Right renal cortex interstitium (tissue), 3 donors: Measurements from ENCODE around the gene ADAD2. TPM values are rescaled to one million over a fixed set of nuclear protein-coding genes. Genes with fewer than 3 reads are reported as not detected.
"Not testable (repeated sequence)": the region's sequence is repeated elsewhere in the genome, so short reads cannot be mapped to it uniquely, and the experiment has no call there.

Experiments
- DNase-seq, 3 donors: peaks; one replicate each; pipeline ENCODE4 v3.0.0-alpha.2; 2013; ENCODE audit warnings: low read depth in 3 of 3, low spot score in 2 of 3
- polyA plus RNA-seq, 3 donors: library from polyadenylated mRNA; unstranded; fragments of 120-200 nt; gene quantifications; one replicate each; pipeline ENCODE4 v1.2.1, GENCODE V29; 2013; ENCODE audit not compliant: insufficient read length in 3 of 3

Gene ADAD2
- polyA plus RNA-seq, 3 donors = 0.44 TPM; not detected in 2

DNA sequence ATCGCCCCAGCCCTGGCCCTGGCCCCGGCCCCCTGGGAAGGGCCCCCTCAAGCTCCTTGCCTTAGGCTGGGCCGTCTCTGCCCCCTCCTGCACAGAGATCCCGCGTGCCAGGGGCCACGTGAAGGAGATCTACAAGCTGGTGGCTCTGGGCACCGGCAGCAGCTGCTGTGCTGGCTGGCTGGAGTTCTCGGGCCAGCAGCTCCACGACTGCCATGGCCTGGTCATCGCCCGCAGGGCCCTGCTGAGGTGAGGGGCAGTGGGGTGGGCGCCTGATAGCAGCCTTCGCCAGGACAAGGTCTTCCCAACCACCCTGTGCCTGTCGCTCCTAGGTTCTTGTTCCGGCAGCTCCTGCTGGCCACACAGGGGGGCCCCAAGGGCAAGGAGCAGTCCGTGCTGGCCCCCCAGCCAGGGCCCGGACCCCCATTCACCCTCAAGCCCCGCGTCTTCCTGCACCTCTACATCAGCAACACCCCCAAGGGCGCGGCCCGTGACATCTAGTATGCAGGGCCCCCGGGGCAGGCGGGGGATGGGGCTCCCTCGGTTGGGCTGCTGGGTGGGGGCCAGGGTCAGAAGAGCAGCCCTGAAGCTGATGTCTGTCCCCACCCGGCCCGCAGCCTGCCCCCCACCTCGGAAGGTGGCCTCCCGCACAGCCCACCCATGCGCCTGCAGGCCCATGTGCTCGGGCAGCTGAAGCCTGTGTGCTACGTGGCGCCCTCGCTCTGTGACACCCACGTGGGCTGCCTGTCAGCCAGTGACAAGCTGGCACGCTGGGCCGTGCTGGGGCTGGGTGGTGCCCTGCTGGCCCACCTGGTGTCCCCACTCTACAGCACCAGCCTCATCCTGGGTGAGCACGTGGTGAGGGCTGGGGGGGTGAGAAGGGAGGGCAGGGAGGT, 4.5 kb downstream of the ADAD2 start:
- DNase-seq = no peak

DNA sequence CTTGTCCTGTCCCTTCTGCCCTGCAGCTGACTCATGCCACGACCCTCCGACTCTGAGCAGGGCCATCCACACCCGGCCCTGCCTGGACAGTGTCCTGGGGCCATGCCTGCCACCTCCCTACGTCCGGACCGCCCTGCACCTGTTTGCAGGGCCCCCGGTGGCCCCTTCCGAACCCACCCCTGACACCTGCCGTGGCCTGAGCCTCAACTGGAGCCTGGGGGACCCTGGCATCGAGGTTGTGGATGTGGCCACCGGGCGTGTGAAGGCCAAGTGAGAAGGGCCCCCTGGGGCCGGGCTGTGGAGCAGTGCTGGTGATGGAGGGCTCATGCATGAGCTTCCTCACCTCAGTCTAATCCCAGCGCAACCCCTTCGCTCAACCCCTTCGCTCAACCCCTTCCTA, 5.1 kb downstream of the ADAD2 start:
- no peak for DNase-seq

DNA sequence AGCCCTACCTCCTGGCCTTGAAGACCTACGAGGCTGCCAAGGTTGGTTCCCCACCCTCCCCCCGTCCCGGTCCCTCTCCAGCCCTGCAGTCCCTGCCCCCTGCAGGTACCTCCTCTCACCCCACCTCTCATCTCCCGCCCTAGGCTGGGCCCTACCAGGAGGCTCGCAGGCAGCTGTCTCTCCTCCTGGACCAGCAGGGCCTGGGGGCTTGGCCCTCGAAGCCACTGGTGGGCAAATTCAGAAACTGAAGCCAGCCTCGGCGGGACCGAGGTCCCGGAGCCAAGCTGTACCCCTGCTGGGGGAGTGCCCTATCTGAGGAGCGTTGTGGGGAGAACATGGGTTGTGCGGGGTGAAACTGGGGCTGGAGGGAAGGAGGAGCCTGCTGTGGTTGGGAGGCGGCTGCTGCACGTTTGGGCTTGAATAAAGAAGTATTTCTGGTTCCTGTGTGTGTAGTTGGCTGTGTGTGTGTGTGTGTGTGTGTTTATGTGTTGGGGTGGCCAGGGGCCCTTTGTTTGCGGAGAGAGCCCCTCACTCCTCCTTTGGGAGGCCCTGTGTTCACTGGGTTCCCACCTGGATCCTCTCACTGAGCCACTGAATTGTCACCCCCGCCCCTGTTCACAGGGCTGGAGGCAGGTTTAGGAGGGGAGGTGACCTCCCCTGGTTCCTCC, 5.9 kb downstream of the ADAD2 start:
- no peak for DNase-seq

- DNase-seq = no peak
Observed at GRCh38 chr16:84197466-84198128, 6.6 kb downstream of the ADAD2 start.

- no peak for DNase-seq
Observed at GRCh38 chr16:84198401-84198800, 7.4 kb downstream of the ADAD2 start.

GRCh38 chr16:84199097-84199496, 8.1 kb downstream of the ADAD2 start:
- DNase-seq = no peak

DNA sequence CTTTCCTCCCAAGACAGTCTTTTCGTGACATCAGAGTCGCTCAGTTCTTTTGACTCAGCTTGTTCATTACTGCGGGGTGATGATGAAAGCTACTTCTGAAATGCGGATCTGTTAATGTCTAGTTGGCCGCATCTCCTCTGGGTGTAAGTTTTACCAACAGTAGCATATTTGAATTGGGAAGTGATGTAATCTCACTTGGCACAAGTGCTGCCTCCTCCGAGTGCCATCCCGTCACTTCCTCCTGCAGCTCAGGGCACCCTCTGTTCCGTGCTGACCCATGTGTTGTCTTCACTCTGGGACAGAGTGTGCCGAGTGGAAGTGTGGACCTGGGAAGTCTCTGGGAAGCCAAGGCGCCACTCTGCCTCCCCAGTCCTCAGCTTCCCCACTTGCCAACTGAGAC, 8.9 kb downstream of the ADAD2 start:
- DNase-seq = no peak

GRCh38 chr16:84204551-84204950, 13.6 kb downstream of the ADAD2 start:
- DNase-seq = not testable (repeated sequence)

DNA sequence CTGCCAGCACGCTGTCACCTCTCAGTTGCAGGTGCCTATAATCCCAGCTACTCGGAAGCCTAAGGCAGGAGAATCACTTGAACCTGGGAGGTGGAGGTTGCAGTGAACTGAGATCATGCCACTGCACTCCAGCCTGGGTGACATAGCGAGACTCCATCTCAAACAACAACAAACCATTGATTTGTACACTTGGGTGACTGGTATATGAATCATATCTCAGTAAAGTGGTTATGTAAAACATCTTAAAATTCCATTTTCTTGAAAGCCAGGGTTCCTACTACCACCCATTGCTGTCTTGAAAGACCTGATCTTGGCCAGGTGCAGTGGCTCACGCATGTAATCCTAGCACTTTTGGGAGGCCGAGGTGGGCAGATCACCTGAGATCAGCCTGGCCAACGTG, 14.2 kb downstream of the ADAD2 start:
- DNase-seq = not testable (repeated sequence)

DNA sequence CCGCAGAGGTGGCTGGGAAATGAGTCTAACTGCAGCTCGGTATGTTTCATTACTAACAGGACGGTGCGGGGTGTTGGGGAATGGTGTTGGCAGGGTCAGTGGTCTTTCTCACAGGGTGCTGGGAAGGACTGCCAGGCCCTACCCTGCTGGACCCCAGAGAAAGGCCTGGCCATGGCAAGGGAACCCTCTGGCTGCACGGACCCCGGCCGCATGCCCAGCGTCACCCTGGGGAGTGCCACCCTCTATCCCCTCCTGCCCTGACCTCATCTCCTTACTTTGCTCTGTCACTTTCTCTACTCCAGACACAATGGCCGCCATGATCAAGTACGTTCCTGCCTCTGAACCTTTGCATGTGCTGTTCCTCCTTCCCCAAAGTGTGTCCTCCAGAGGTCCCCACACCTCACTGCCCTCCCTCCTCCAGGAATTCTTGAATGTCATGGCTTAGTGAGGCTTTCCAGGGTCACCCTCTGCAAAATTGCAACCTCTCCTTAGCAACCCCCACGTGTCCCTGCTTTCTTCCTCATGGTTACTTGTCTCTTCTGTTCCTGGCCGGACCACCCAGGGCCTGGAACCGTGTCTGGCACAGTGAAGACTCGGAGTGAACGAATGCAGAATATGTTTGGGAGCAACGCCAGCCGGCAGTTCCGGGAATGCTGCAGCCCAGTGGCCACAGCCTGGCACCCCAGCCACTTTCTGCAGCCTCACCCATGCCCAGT, 15.2 kb downstream of the ADAD2 start:
- no peak for DNase-seq

GRCh38 chr16:84207251-84207650, 16.3 kb downstream of the ADAD2 start:
- peak in 1 of 3 donors; percentile 32 for DNase-seq

GRCh38 chr16:84207879-84208278, 16.9 kb downstream of the ADAD2 start:
- no peak for DNase-seq

DNA sequence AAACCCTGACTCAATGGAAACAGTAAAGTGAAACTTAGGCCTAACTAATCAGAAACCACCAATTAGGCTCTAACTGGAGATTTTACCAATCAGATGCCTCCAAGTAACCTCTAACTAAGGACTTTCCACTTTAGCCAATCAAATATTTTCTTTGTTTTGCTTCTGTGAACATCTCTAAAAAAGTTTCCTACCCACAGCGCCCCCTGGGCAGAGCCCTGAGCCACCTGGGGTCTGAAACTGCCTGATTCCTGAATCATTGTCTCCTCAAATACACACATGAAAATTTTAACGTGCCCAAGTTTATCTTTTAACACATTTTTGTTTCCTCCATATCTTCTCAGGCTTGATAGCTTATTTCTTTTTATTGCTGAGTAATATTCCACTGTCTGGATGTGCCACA, 19.0 kb downstream of the ADAD2 start:
- DNase-seq = no peak

DNA sequence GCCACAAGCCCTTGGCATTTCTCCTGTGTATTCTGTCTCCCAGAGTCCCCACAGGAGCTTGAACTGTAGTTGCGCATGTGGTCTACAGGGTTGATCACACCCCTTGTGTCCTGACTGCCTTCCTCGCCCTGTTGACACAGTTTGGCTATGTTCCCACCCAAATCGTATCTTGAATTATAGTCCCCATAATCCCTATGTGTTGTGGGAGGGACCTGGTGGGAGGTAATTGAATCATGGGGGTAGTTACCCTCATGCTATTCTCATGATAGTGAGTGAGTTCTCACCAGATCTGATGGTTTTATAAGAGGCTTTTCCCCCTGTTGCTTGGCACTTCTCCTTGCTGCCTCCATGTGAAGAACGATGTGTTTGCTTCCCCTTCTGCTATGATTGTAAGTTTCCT, 21.2 kb downstream of the ADAD2 start:
- DNase-seq = no peak

- DNase-seq = no peak
Observed at GRCh38 chr16:84212631-84213030, 21.7 kb downstream of the ADAD2 start.

DNA sequence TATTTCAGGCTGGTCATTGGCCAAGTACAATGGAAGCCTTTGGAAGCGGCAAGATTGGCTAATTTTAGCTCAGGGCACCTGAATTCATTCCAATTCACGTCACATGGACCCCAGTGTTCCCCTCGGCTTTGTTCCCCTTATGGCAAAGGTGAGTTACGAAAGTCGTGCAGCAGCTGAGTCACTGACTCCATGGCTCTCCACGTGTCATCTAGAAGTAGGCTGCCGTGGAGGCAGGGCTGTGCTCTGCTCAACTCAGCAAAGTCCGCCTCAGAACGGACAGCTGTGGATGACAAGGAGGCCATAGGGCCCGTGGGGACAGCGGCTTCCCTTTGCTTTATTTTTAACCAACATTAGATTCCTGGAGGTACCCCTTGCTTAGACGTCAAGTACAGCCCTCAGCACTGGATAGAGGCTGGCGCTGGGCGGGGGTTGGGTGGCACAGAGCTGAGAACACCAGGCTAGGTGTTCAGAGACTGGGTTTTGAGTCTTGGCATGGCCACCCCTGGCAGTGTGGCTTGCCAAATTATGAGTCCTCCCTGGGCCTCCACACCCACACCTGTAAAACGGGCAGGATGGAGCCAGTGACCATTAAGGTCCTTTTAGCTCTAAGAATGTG, 23.6 kb downstream of the ADAD2 start:
- DNase-seq = no peak

DNA sequence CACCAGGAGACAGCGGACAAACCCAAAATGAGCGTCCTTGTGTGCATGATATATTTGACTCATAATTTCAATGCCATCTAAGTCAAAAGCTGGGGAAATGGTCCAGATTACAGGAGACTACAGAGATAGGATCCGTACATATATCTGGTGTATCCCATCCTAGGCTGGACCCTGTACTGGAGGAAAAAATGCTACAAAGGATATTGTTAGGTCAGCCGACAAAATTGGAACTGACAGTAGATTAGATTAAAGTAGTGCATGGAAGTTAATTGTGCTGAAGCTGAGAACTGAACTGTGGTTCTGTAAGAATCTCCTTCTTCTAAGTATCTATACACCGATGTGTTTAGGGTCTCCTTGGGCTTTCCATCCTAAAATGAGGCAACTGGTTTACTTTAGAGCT, 24.6 kb downstream of the ADAD2 start:
- no peak for DNase-seq

DNA sequence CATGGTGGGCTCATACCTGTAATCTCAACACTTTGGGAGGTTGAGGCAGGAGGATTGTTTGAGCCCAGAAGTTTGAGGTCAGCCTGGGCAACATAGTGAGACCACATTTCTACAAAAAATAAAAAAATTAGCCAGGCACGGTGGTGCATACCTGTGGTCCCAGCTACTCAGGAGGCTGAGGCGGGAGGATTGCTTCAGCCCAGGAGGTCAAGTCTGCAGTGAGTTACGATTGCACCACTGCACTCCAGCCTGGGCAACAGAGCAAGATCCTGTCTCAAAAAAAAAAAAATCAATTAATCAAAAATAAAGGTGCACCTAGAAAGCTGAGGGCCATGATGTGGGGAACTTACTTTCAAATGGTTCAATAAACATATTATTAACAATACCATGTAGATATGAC, 25.2 kb downstream of the ADAD2 start:
- DNase-seq = not testable (repeated sequence)

- DNase-seq = no peak
Observed at GRCh38 chr16:84218176-84218823, 27.3 kb downstream of the ADAD2 start.

DNA sequence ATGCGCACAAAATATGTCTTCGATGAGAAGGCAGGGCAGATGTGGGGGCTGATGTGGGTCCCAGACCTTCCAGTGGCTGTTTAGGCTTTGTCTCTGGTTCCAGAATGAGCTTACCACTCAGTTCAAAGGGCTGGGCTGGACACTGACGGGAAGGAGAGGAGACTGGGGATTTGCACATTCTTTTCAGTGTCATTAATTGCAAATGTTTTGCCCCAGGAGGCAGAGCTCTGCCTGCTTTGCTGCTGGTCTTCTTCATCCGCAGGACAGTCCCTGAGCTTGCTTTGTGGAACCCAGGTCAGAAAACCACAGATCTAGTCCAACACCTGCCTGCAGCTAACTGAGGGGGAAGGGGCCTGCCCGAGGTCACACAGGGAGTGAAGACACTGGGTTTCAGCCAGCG, 28.0 kb downstream of the ADAD2 start:
- DNase-seq = no peak
